MG63 (cell line): ENCODE measurements around the gene TOR4A. TPM values are rescaled to one million over a fixed set of nuclear protein-coding genes. Genes with fewer than 3 reads are reported as not detected.
A peak's percentile ranks its signal among the peaks of the same experiment; 100 is the strongest.

Experiments
- DNase-seq: peaks from one replicate; pipeline ENCODE4 v3.0.0-alpha.2; 2020
- H3K27me3 ChIP-seq: fragments of 250-450 bp; sonication (Bioruptor Pico); 2 replicates; pipeline ENCODE4 v1.5.1; 2020; ENCODE audit warnings: mild to moderate bottlenecking, moderate library complexity
- H3K36me3 ChIP-seq: fragments of 250-450 bp; sonication (Bioruptor Pico); 2 replicates; pipeline ENCODE4 v1.5.1; 2020; ENCODE audit warnings: mild to moderate bottlenecking, moderate library complexity
- H3K4me3 ChIP-seq: fragments of 250-450 bp; sonication (Bioruptor Pico); 2 replicates; pipeline ENCODE4 v1.5.1; 2020; ENCODE audit warnings: mild to moderate bottlenecking, moderate library complexity
- H3K9me3 ChIP-seq: fragments of 250-450 bp; sonication (Bioruptor Pico); 2 replicates; pipeline ENCODE4 v1.5.1; 2020; ENCODE audit warnings: mild to moderate bottlenecking, moderate library complexity
- total RNA-seq: library from RNA; depleted of rRNA; stranded (reverse); fragments of >200 nt; shearing (Covaris generic); gene quantifications from 2 replicates; pipeline ENCODE4 v1.2.3, GENCODE V29; 2014; ENCODE audit warnings: low replicate concordance

Gene TOR4A
- total RNA-seq, 1 experiment from 2014 or later = 2.3 TPM

DNA sequence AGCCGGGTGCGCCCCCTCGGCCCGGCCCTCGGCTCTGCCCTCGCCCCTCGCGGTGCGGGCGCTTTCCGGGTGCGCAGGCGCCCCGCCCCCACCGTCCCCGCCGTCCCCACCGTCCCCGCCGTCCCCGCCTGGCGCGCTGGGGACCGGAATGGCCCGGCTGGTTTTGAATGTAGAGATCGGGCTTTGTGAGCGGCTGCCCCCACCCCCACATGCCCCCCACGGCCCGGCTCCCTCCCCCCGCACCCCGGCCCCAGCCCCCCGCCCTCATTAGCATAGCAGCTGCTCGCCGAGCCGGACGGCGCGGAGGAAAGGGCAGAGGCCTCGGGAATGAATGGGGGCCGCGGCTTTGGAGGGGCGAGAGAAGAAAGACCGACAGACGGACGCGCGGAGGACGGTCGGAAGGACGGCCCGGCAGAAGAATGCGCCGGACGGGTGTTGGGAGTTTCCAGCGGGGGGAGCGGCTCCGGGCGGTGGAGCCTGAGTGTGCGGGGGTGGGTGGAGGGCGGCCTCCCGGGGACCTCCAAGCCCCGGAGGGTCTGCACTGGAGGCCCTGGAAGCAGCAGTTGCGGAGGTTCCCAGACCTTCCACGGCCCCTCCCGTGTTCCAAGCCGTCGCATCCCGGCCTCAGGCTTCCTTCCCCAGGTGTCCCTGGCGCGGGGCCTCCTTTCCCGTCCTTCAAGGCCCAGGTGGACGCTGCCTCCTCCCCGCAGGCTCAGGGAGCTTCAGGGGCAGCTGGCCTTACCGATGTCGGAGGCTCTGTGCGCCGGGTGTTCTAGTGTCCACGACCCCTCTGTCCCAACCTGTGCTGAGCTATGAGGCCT, 18.5 kb downstream of the TOR4A start:
- no peak overlapping the region for H3K4me3 ChIP-seq

DNA sequence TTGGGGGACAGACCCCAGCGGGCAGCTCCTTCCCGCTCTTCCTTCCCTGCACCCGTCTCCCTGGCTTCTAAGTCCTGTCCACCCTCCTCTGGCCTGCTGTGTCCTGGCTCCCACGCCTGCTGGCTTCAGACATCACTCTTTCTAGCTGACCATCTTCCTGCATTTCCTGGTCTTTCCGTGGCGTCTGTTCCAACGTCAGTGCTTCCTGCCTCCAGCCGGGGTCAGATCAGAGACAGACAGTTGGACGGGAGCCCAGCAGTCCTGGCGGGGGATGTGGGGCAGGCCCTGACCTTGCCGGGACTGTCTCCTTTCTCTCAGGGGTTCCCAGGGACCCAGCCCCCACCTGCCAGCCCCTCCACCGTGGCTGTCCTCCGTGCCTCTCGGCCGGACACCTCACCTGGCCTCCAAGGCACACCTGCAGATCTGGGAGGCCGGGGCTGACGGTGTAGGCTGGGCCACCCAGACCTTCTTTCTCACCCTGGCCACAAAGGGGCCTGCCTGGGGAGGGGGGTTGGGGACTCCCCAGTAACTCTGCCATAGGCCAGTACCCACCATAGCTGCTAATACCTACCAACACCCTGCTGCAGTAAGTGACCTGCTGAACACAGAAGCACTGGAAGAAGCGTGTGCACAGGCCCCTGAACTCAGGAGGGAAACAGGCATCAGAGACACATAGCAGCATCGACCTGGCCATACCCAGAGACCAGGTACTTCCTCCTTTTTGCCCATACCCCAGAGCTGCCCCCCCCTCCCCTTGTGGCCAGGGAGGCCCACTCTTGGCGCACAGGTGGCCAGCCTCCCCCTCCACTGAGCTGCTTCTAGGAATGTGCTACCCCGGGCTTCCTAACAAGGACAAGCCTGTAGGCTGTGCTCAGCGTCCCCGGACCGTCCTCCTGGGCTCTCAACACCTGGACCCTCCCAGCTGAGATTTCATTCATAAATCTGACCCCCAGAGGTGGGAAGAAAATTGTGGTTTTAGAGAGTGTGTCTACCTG, 19.4 kb downstream of the TOR4A start:
- Histone ChIP-seq H3K9me3 (no peaks in the 10 kb centered on the region), H3K4me3 (no peak overlapping the region), H3K36me3 (no peaks in the 10 kb centered on the region), H3K27me3 (peaks cover 7% of the 10 kb centered on the region)
- no peak for DNase-seq

More for the DNA sequence above, 18.5 kb downstream of the TOR4A start:
- Histone ChIP-seq H3K27me3 (peaks cover 7% of the 10 kb centered on the region), H3K9me3 (no peaks in the 10 kb centered on the region), H3K36me3 (no peaks in the 10 kb centered on the region)
- no peak for DNase-seq

DNA sequence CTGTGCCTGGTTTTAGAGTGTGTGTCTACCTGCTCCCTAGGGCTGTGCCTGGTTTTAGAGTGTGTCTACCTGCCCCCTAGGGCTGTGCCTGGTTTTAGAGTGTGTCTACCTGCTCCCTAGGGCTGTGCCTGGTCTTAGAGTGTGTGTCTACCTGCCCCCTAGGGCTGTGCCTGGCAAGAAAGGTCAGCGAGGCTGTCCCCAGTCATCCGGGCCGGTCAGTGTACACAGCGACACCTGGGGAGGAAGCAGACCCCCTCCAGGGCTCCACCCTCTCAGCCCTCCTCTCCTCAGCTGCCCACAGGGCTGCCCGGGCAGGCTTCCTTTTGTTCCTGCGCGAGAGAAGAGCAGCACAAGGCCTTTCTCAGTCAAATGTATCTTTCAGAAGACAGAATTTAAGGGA, 20.4 kb downstream of the TOR4A start:
- Histone ChIP-seq H3K36me3 (no peaks in the 10 kb centered on the region), H3K4me3 (no peak overlapping the region), H3K27me3 (peaks cover 7% of the 10 kb centered on the region), H3K9me3 (no peaks in the 10 kb centered on the region)
- DNase-seq = no peak

DNA sequence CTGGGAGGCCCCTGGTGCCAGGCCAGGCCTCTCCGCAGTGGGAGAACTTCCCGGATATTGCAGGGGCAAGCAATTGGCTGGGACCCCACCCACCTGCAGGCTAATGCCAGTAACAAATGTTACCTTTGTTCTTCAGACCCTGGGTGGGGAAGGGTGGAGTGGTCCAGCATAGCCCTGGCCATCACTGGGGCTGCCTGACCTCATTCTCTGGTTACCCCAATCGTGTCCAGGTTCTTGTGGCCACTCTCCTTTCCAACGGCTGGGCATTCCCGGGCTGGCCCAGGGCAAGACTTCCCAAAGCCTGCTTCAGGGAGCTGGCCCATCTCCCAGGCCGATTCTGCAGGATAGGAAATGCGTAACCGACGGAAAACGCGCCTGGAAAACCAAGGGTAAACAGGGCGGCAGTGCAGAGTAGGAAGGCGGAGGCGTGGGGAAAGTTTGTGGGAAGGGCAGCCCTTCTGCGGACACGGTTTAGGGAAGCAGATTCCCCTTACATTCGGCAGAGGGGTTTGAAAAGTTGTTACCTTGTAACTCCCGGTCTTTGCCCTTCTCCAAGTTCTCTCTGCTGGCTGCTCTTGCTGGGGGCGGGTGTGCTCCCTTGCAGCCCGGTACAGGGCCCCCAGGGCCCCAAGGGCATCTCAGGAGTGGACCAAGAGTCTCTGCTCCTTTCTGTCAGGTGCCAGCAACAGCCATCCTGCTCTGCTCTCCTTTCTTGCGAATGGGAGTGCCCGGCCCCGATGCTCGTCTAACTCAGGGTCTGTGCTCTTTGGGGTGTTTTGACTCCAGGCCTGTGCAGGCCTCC, 21.1 kb downstream of the TOR4A start:
- no peak for DNase-seq
- Histone ChIP-seq H3K4me3 (no peak overlapping the region), H3K27me3 (peaks cover 7% of the 10 kb centered on the region)

DNA sequence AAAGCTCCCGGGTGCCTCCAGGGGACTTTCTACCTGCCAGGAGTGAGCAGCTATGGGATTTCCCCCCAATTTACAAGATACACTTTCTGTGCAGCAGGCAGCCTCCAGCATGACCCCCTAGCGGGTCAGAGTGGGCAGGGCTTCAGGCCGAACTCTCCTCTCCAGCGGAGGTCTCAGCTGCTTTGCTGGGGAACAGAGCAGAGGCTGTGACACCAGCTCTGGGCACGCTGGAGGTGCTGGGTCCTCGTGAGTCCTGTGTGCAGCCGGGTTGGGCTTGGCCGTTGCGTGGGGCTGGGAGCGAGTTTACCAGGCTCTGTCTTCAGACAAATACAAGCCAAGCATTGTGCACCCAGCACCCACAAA, 21.7 kb downstream of the TOR4A start:
- DNase-seq = no peak
- Histone ChIP-seq H3K27me3 (peaks cover 7% of the 10 kb centered on the region), H3K9me3 (no peaks in the 10 kb centered on the region), H3K4me3 (no peak overlapping the region), H3K36me3 (no peaks in the 10 kb centered on the region)

More for the DNA sequence above, 21.1 kb downstream of the TOR4A start:
- Histone ChIP-seq H3K9me3 (no peaks in the 10 kb centered on the region), H3K36me3 (no peaks in the 10 kb centered on the region)

DNA sequence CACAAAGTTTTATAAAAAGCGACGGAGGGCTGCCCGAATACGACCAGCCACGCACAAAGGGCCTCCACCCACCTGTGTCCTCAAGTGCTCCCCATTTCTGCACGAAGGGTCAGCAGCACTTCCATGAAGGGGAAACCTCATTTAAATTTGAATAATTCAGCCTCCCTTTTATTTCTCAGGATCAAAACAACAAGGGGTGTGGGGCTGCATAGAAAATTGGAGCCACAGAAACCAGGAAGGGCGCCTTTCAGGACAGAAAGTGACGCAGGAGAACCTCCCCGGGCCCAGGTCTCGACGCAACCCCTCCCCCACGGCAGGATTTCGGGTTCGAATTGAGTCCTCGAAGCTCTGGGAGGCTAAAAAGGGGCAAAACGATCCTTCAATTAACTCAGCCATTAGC, 22.4 kb downstream of the TOR4A start:
- H3K4me3 ChIP-seq = no peak overlapping the region
- H3K36me3 ChIP-seq = no peaks in the 10 kb centered on the region
- peaks cover 7% of the 10 kb centered on the region for H3K27me3 ChIP-seq
- no peak for DNase-seq
- no peaks in the 10 kb centered on the region for H3K9me3 ChIP-seq

DNA sequence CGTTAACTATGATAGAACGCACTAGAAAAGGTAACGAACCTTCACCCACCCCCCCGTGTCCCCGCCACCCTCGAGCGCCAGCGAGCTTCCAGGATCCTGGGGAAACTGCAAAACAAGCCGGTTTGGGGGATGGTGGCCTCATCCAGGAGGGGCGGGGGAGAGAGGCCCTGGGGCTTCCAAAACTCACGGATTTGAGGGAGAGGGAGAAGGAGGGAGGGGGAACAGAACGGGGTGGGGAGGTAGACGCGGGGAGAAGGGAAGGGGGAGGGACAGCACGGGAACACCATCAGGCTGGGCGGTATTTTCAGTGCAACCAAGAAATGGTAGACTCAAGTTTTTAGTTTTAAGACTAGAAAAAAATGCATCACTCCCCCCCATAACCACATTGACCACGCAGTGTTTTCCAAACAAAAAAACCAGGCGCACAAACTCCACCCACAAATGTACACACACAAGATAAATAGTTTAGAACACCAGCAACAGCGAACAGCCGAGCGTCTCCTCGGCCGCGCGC, 23.1 kb downstream of the TOR4A start:
- DNase-seq = no peak
- Histone ChIP-seq H3K27me3 (peaks cover 7% of the 10 kb centered on the region), H3K36me3 (no peaks in the 10 kb centered on the region), H3K4me3 (peak overlapping the region; percentile 25), H3K9me3 (no peaks in the 10 kb centered on the region)

DNA sequence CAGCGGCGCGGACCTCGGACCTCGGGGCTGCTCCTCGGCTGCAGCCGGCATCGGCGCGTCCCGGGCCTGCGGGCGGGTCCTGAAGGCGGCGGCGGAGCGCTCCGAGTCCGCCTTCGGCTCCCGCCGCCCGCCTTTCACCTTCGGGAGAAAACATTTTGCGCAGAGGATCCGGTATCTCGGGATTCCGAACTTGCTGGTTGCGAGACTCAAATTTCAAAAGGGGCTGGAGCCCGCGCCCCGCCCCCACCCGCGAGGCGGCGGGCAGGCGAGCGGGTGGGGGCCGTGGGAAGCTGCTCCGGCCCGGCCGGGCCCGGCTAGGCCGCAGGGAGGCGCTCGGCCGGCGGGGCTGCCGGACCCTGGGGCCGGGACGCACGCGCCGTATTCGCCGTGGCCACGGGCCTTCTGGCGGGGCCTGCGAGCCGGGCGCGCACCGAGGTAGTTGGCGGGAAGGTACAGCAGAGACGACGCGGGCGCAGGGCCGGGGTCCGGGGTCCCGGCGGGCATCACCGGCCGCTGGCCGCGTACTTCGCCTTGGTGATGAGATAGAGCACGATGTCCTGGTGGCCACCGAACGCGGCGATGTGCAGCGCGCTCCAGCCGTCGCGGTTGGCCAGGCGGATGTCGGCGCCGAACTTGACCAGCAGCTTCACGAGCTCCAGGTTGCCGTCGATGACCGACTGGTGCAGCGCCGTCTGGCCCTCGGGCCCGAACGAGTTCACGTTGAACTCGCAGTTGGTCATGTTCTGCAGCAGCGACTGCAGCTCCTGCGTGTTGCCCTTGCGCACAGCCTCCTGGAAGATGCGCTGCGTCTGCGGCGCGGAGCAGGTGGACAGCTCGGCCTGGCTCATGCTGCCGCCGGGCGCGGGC, 23.8 kb downstream of the TOR4A start:
- Histone ChIP-seq H3K36me3 (no peaks in the 10 kb centered on the region), H3K9me3 (no peaks in the 10 kb centered on the region), H3K27me3 (peaks cover 7% of the 10 kb centered on the region), H3K4me3 (peak overlapping the region; percentile 25)
- DNase-seq = peak; percentile 50

DNA sequence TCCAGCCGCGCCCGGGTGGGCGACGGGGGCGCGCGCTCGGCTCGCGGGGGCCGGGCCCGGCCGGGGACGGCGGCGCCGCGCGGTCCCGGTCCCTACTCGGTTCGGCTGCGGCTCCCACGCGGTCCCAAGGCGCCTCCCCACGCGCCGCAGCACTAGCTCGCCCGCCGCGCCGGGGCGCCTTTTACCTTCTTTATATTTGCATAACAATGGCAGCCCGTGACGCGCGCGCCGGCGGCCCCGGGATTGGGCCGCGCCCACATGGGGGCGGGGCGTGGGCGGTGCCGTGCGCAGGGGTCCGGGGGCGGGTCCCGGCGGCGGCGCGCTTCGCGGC, 24.6 kb downstream of the TOR4A start, which contains the start of gene NRARP:
Gene NRARP, minus strand, starts transcription at position 154 of the 331 bp plus-strand sequence. CDS start 343 bp downstream, outside the sequence.
- DNase-seq = peak; percentile 70
- Histone ChIP-seq H3K9me3 (no peaks in the 10 kb centered on the region), H3K4me3 (peak within 1 kb of the TSS; percentile 25), H3K27me3 (peaks cover 7% of the 10 kb centered on the region), H3K36me3 (no peaks in the 10 kb centered on the region)

DNA sequence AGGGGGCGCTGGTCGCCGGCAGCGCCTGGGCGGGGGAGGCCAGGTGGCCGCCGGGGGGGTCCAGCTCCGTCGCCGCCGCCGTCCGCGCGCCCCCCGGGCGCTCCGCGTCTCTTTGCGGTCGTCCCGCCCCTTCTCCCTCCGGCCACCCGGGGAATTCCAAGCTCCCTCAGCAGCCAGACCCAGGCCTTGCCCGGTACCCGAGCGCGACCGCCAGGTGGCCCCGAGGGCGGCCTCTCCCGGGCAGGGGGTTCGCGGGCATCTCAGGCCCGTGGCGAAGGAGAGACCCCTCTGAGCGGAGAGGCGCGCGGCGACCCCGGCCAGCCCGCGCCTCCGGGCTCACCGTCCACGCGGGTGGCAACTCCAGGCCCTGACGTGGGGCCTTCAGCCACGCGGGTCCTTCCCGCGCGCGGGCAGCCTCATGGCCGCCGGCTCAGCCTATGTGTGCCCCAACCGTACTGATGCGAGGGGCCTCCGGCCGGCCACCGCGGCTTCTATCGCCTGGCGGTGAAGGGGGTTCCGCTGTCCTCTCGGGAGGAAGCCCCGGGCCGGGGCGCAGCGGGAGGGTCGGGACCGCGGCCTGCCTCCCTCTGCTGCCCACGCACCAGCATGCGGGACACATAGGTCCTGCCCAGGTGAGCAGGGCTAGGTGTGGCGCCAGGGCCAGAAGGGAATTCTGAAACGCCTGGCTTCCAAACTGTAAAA, 25.1 kb downstream of the TOR4A start:
- no peaks in the 10 kb centered on the region for H3K9me3 ChIP-seq

DNA sequence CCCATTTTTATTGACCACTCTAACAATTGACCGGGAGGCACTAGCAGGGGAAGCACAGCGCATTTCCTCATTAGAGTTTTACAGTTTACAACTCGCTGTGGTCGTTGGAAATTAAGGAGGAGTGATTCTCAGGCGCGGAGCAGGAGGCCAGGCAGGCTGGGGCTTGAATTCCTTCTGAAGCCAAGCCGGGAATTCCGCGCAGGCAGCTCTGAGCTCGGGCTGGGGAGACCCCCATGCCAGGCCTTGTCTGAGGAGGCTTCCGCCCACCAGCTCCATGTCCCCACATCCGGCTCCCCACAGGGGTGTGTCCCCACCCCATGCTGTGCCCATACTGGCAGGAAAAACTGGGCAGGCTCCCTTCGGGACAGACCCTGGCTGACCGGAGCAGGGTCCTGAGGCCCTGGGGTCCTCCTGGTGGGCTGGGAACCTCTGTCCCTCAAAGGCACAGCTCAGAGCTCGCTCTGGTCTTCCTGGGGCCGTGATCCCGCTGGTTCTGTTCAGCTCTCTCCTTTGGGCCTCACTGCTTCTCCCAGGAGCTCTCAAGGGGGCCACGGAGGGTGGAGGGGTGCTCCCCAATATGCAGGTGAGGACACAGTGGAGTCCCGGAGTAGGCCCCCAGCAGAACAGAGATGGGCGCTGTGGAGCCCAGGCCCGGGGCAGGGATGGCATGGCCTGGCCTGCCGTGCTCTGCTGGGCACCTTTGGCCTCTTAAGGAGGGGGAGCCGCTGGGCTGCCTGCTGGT, 25.8 kb downstream of the TOR4A start:
- no peak for DNase-seq
- Histone ChIP-seq H3K27me3 (peaks cover 7% of the 10 kb centered on the region), H3K4me3 (no peak overlapping the region), H3K9me3 (no peaks in the 10 kb centered on the region), H3K36me3 (no peaks in the 10 kb centered on the region)

More for the DNA sequence above, 25.1 kb downstream of the TOR4A start:
- no peak overlapping the region for H3K4me3 ChIP-seq
- peaks cover 7% of the 10 kb centered on the region for H3K27me3 ChIP-seq
- no peak for DNase-seq
- H3K36me3 ChIP-seq = no peaks in the 10 kb centered on the region

DNA sequence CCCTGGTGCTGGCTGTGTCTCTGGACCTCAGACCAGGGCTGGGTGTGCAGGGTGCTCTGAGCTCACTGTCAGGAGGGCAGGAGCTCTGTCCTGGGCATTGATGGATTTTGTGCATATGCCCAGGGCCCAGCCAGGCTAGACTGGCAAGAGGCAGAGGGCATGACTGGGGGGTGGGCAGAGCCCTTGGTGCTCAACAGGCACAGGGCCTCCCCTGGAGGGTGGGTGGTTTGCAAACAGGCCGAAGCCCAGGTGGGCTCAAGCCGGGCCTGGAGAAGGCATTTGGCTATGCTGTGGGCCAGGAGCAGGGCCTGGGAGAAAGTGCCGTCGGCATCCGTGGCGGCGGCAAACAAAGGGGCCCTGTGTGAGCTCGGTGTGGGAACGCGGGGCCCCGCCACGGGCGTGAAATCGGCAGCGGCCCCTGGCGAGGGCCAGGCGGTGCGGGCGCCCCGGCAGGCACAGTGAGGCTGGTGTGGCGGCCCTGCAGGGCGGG, 26.4 kb downstream of the TOR4A start:
- DNase-seq = no peak
- Histone ChIP-seq H3K9me3 (no peaks in the 10 kb centered on the region), H3K36me3 (no peaks in the 10 kb centered on the region), H3K4me3 (no peak overlapping the region), H3K27me3 (peaks cover 7% of the 10 kb centered on the region)

DNA sequence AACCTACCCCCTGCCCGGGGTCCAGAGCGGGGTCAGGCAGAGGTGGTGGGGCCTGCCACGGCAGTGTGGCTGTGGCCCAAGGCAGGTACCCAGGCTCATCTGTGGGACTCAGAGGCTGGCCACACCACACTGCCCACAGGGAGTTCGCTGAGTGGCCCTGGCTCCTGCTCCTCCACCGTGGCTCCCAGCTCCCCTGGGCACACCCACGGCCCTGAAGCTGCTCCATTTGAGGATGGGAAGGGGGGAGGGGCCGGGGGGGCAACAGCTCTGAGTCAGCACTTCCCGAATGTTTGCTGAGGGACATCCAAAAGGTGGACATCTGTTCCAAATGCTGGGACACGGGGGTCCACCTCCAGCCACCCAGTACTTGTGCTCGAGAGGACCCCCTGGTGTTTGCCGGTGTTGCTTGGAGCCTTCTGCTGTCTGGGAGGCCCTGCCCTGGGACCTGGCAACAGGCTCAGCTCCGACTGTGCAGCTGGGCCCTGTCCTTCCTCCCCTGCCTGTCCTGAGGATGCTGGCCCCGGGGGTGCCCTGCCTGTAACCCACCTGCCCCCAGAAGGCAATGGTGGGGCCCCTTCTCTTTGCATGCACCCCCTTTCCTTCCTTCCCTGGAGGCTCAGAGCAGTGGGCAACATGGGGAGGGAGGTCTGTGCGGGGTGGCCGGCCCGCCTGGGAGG, 27.0 kb downstream of the TOR4A start:
- DNase-seq = no peak
- no peaks in the 10 kb centered on the region for H3K36me3 ChIP-seq
- H3K4me3 ChIP-seq = no peak overlapping the region
- H3K27me3 ChIP-seq = peaks cover 7% of the 10 kb centered on the region
- H3K9me3 ChIP-seq = no peaks in the 10 kb centered on the region
